HG03280 (cell line): ENCODE data around the gene UAP1.

Experiments
- ATAC-seq: cut with Tn5 transposase; IDR thresholded peaks from one replicate; pipeline ENCODE4 v1.9.1; 2021; ENCODE audit warnings: mild to moderate bottlenecking, moderate library complexity; ENCODE audit not compliant: unreplicated experiment

Gene UAP1

DNA sequence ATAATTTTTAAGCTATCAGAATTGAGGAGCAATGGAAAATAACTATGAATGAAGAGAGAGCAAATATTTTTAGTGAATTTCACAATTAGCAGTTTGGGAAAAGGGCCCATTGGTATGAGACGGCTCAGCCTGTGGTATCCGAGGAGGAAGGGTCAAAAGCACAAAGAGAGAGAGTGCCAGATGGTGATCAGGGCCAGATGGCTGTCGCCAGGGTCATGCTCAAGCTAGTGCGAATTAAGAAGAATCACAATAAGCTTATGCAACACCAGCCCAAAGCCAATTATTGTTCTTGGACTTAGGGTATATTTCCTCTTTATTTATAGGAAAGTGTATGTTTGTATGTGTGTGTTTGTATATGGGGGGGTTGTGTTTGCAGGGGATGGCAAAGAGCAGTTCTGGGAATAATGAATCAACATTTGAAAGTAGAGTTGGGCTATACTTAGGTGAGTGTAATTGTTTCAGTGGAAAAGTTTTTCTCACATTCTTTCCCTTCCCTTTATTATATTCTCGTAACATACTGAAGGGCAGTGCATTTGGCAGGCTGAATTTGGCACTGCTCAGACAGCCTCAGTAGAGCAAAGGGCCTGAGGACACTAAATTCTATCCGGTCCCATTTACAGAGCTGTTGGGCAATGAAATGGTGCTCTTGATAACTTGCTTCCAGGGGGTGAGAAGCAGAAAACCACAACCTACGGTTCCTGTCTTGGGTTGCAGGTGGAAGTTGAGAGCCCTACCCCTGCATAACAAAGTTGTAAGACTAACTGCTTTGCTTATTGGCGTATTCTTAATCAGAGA is 51.3 kb downstream of the UAP1 start:
- ATAC-seq: no peak

DNA sequence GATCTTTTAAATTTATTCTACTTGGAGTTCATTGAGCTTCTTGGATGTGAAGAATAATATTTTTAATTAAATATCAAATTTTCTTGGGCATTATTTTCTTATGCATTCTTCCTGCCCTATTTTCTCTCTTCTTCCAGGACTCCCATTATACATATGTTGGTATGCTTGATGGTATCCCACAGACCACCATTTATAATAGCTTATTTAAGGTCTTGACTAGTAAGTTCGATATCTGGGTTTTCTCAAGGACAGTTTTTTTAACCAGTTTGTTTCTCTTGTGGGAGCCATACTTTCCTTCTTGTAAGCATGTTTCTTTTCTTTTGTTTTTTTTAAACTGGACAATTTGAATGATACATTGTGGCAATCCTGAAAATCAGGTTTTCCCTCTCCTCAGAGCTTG is 55.3 kb downstream of the UAP1 start:
- no peak for ATAC-seq

DNA sequence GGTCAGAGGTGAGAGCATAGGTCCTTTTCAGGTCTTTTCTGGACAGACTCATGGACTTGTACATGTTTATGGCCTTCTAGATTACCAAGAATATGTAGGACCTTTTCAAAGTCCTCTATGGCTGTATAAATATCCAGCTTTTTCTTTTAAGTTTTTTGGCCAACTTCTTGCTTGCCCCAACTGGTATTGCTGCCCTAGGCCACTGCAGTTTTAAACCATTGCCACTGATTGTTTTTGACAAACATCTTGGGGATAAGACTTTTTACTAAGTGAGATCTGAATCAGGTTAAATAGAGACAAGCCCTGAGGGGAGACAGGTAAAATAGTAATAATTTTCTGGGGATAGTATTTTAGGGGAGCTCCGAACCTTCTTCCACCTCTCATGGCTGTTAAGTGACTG is 56.0 kb downstream of the UAP1 start:
- no peak for ATAC-seq

DNA sequence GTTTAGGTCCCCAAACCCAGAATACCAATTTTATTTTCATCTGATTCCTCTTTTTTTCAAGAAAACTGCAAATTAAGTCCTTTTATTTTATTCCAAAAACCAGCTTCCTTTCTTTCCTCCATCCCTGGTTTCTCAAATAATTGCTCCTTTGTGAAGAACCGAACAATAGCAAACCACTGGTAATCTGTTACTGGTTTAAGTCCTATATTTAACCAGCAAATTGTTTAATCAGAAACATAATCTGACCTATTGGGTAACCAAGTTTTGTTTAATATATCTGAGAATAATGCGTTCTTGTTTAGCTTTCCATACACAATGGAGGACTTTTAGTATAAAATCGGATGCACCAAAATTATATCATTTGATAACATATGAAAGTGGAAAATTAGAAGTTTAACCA is 57.6 kb downstream of the UAP1 start:
- ATAC-seq: no peak

DNA sequence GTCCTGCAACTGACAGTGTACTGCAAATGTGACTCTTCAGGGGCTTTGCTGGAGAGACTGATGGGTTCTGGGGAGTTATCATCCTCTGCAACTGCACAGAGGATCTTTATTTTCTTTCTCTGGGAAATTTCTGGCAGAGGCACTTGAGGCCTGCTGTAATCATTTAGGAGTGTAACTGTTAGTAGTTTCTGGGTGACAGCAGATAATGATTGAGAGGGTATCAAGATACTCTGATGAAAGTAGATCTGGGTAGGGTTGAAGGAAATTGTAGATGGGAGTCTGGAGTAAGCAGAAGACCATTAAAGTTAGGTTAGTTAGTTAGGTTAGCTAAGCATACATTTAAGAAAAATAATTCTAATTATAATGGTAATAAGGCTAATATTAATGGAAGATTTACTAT is 59.7 kb downstream of the UAP1 start:
- no peak for ATAC-seq

DNA sequence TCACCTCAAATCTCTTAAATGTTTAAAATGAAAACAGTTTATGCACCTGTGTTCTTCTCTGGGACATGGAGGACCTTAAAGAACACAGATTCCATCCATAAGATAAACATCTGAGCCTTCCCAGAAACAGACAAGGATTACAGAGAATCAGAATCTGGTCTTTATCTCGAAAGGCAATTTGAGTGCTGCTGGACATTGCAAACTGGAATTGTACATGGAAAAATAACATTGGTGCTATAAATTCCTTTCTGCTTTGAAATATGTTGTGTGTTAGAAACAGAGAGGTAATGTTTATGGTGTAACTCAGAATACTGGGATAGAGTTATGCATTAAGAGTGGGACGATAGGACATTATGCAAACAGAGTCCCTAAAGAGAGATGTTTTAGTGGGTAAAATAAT is 64.2 kb downstream of the UAP1 start:
- no peak for ATAC-seq

DNA sequence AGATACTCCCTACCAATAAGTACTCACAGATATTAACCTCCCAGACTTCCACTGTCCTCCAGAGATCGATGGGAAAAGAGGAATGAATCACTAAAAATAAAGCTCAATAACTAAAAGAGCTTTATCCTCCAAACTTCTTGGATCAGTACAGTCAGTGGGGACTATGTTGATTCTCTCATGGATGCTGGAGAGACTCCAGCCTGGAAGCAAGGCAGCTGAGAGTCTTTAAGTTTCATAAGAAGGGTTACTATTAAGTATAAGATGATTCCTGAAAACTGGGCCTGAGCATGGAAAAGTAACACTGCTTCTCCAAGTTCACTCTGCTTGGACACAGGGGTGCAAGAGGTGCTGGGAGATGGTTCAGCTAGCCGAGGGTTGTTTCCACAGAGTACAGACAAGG is 64.6 kb downstream of the UAP1 start:
- no peak for ATAC-seq

DNA sequence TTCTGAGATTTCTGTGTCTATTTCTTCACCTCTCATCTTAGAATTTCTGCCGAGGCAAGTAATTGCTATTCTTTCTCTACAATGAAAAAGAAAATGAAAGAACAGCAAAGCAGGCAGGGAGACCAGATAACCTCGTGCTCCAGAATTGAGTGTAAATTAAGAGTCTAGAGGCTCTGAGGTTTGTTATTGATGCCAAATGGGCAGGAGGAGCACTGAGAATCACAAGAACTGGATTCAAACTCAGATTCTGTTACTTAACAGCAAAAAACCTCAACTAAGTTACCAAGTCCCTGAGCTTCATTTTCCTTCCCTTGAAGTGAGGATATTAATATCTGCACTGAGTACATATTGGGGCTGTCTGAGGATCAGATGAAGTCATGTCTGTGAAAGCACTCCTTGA is 65.2 kb downstream of the UAP1 start:
- no peak for ATAC-seq

DNA sequence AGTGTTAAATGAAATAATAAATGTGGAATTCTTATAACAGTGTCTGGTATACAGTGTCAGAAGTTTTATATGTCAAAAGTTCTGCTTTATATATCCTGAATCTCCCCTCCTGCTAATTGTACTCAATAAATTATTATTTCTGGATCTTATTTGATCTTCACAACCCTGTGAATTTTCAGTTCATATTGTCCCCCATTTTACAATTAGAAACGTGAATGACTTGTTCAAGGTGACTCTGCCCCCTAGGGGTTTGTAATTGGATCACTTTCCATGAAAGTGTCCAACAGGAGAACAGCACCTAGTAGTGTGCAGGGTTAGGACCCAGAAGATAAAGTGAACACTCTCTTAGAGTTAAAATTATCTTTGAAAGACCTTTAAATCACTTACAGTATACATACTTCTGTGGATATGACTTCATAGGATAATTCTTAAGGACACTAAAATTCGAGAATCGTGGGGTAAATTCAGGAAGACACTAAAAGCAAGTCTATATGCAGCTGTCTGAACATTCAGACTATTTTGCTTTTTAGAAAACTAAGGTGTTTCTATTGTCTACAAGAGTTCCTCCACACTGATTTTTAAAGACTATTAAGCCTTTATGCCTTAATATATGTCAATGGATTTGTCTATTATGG is 66.3 kb downstream of the UAP1 start:
- no peak for ATAC-seq

DNA sequence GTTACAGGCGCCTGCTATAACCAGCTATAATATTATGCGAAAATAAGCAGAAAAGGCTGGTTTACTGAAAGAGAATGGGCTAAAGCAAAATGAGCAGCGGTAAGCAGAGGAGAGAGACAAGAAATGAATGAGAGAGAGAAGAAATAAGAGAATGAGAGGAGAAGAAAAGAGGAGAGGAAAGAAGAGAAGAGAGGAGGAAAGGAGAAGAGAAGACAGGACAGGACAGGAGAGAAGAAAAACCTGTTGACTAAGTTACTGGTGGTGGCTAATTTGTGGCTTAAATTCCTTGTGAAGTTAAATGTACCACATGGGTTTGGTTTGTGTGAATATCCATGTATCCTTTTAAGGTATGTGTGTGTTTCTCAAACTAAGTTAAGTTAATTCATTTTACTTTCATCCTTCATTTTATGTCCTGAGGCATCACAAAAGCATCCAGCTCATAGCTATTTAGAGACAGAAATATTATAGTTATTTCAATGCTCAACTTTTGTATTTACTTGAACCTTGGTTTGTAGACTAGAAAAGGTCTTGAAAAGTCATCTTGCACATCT is 67.6 kb downstream of the UAP1 start:
- ATAC-seq: no peak

DNA sequence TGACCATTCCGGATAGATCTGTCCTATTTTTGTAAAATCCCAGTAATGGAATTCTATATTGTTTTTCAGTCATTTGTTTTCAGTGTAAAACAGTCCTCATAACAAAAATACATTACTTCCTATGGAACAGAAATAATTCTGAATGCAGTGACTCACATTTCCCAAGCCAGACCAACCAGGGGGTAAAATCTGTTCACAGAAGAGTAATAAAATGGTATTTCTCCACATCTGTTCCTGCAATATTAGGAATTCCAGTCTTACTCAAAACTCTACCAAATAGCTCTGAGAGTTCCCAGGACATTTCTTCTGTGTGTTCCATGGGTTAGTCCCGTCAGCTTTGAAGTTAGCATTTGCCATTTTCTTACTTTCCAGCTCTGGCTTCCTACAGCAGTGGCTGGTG is 68.1 kb downstream of the UAP1 start:
- ATAC-seq: no peak

DNA sequence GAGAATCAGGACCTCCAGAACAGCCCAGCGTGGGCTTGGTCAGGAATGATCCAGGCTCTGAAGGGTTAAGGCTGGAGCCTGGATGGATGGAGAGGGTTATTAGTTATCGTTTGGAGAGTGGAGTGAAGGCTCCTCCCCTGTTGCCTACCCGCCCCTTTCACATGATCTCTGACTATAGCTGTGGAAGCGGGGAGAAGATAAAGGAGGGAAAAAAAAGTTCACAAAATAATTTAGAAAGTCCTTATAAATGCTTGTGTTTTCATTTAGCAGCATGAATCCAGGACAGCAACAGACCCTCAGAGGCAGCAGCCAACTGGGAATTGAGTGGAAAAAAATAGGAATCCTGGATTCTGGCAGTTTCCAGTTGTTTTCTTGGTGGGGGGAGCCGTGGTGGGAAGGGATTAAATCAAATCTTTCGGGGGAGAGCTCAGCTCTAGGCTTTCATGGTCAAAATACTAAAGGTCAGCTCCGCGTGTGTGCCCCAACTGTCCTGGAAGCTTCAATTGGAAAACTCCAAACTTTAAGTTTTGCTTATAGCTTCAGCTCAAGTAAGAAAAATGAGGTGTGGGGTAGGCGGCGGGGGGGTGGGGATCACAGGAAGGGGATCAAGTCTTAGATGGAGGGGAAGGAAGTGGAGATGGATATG is 70.1 kb downstream of the UAP1 start:
- ATAC-seq: no peak

DNA sequence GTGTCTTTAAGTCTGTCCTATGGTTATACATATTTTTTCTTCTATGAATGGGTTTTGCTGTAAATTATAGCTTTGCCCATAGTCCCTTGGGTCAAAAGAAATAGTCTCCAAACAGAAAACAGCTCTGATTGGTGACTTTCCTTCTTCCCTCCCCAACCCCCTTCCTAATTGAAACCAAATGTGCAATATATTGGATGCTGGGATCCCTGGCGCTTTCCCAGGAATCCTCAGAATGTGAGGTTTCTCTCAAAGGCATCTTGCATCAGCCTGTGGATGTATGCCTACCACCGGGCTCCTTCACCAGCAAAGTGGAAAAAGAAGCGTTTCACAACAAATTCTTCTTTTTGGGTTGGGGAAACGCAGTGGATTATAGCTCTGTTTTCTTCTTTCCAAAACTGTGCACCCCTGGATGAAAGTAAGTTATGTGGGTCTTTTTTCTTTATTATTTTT is 70.7 kb downstream of the UAP1 start, which contains the start of gene DDR2:
TSS of gene DDR2 (plus strand) at position 248 of the 450 bp plus-strand sequence. CDS start 86,600 bp downstream, outside the sequence.
- no peak for ATAC-seq

DNA sequence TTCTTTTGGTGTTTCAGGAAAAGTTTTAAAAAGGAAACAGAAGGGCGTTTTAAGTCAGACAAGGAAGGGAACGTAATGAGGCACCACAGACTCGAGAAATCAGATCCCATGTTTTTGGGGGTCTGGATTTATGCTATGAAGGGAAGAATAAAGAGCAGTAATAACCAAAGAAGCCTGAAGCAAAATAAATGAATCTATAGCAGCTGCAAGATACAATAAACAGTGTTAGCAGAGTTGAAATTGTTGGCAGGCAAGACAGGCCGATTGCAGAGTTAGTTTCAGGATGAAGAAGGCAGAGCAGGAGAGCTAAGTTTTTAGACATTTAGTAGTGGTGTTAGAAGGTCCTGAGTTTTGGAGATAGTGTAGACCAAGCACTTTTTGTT is 71.2 kb downstream of the UAP1 start:
- no peak for ATAC-seq

DNA sequence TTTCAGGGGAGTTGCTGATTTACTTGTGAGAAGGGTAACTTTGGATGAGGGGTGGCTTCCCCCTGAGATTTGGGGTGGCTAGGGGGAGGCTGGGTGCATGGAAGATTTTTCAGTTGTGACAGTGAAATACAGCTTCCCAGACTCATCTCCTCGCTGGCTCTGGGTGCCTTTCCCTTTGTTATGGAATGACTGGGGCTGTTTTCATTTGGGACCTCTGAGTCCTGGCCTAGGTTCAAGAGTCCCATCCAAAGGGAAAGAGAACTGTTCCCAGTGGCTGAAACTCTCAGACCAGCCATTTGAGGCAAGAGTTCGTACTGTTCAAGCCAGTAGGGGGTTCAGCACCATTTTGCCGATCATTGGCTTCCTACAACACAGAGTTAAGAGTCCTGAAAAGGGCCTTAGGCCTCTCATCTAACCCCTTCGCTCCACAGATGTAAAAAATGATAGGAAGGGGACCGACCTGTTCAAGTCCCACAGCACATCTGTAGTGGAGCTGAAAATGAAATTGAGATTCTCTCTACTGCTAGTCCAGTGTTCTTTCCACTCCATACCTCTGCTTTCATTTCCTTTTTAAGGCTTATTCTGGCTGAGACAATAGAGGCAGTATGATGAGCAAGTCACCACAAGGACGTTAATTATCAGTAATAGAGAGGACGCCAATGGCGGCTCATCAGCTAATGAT is 71.7 kb downstream of the UAP1 start:
- ATAC-seq: no peak

DNA sequence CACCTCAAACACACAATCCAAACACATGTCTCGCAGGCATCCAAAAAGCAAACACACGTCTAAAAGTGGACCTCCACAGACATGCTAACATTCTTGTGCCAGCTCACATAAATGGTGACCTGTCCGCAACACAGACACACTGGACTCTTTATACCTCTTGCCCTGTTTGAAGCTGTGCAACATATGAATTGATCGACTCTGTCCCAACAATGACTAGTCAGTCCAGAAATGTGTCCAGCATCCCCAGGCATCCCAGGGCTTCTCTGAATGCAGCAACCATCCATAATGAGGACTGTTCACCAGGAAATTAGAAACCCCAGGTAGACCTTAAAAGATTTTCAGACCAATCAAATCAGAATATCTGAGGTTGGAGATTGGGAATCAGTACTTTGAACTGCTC is 73.9 kb downstream of the UAP1 start:
- ATAC-seq: no peak

DNA sequence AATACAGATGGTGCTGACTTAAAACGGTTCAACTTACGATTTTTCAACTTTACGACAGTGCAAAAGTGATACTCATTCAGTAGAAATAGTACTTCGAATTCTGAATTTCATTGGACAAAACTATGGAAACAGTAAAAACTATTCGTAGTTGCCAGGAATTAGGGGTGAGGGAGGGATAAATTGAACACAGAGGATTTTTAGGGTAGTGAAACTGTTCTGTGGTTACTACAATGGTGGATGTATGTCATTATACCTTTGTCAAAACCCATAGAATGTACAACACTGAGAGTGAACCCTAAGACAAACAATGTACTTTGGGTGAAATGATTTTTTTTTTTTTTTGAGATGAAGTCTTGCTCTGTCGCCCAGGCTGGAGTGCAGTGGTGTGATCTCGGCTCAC is 78.2 kb downstream of the UAP1 start:
- ATAC-seq: no peak

DNA sequence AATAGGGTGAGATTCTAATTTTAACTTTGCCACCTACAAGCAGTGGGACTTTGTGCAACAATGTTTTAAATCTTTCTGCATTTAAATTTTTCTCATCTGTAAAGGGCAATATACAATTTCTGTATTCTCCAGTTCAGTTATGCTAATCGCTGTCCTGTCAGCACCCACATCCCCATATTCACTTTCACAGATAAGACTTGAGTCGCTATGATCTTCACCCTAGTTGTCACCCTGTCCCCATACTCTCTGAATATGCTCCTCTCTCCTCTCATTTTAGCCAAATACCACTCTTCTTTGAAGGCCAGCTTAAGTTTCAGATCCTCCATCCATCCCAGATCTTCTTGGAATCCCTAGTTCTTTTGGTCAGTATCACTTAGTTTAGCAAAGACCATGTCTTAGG is 79.6 kb downstream of the UAP1 start:
- ATAC-seq: no peak

DNA sequence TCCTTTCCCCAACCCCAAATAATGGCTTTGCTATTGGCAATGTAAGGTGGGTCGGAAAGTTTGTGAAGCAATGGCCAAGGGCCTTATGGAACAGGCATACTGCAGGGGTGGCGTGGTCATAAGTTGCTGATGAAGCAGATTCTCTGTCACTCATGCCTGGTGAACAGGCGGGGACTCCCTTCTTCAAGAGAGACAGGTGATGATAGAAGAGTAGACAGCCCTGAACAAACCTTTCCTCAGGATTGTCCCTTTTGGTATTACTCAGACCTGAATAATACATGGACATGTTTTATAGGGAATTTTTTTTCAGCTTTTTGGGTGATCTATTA is 83.4 kb downstream of the UAP1 start:
- ATAC-seq: no peak

DNA sequence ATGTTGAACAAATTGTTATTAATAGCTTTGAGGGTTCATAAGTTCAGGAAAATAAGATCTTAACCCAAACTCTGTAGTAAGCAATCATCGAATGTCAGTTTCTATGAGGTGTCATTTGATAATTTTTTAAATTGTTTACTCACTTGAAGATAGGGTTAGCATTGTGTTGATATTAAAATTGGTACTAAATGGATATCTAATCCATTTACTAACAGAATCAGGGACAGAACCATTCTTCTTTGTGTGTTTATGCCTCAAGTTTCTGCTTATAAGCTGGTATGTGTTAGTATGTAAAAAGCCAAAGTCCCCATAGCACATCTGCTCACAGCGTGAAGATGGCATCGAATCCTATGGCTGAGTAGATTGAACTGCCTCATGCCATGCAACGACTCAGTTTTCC is 84.1 kb downstream of the UAP1 start:
- no peak for ATAC-seq

DNA sequence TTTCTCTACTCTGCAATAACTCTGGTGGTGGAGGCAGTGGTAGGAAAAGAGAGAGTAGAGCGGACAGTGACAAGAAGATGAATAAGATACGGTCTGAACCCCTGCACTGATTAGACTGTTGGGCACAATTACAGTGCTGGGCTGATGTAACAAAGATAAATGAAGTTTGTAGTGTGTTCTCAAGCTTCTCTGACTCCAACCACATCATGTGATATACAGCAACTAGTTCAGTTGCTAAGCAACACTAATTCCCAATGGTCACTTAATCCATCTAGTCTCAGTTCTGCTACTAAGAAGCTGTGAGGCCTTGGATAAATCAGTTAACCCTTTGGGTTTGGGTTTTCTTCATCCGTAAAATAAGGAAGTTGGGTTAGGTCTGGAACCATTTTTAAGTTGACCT is 88.1 kb downstream of the UAP1 start:
- ATAC-seq: no peak
